ENCODE results near the gene MMP15.
A peak's percentile ranks its signal among the peaks of the same experiment; 100 is the strongest.

The MMP15 gene

DNA sequence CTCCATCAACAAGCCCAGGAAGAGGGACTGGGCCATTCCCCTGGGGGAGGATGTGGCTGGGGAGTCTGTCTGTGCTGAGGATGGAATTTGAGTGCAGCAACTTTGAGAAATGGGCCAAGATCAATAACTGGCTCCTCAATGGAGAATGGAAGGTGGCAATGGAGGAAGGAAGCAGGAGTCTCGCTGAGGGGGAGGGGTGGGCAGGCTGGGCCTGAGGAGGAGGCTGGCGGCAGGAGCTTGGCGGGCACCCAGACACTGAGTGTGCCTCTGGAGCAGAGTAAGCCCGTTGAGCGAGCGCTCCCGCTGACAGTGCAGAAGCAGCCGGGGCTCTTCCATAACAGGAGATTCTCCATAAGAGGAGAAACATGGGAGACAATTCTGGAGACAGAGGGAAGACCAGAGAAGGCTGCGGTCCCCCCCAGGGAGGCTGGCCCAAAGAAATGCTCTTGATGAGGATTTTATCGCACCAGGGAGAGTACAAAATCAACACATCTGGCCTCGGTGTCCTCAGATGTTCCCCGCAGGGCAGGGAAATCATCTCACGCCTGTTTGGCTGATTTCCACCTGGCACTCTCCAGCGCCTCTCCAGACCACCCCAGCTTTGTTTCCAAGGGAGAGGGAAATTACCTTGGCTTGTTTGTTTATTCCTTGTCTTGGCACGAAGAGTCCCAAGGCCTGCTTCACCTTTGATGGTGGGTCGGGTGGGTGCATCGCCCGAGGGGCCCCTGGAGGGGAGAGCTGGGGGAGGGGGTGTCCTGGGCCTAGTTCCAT lies 2.8 kb upstream of the MMP15 start:
- DNase-seq = no peak
- ATAC-seq = no peak
- H3K4me1 Mint-ChIP-seq = peaks cover 17% of the 10 kb centered on the region
- H3K4me3 Mint-ChIP-seq = no peak overlapping the region
- no peaks in the 10 kb centered on the region for H3K9me3 Mint-ChIP-seq
- H3K27ac Mint-ChIP-seq = no peak overlapping the region
- H3K27me3 Mint-ChIP-seq = peaks cover 6% of the 10 kb centered on the region

- H3K27me3 Mint-ChIP-seq = peaks cover 20% of the 10 kb centered on the region
- peak overlapping the region; percentile 85 to 87 for H3K4me3 Mint-ChIP-seq
- ATAC-seq (no peak), DNase-seq (peak in 1 of 2 donors; percentile 40)
- H3K4me1 Mint-ChIP-seq = peaks cover 17% of the 10 kb centered on the region
- no peaks in the 10 kb centered on the region for H3K9me3 Mint-ChIP-seq
- peak overlapping the region; percentile 79 to 81 for H3K27ac Mint-ChIP-seq
These were observed 836 bp upstream of the MMP15 start for GRCh38 chr16:58024486-58025350.

DNA sequence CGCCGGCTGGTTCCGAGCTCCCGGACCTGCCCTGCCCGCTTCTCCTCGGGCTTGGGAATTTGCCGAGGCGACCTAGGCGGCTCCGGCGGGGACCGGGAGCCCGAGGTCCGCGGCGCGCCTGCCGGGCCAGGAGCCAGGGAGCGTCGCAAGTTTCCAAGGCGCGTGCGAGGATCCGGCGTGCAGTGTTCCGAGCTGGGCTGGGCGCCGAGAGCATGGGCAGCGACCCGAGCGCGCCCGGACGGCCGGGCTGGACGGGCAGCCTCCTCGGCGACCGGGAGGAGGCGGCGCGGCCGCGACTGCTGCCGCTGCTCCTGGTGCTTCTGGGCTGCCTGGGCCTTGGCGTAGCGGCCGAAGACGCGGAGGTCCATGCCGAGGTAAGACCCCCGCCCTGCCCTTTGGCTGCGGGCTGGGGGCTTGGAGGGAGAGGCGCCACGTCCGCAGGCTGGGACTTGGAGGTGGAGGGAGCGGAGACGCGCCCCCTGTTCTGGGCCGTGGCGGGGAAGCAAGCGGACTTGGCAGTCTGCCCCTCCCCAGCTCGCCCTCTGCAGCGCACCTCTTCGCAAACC lies 668 bp downstream of the MMP15 start:
- ATAC-seq (peak; percentile 29), DNase-seq (peak in 1 of 2 donors; percentile 41)
- Mint-ChIP-seq H3K9me3 (no peaks in the 10 kb centered on the region), H3K4me3 (peak overlapping the region; percentile 42 to 71), H3K4me1 (peaks cover 11% of the 10 kb centered on the region), H3K27me3 (peaks cover 20% of the 10 kb centered on the region), H3K27ac (no peak overlapping the region)

- DNase-seq (no peak), ATAC-seq (no peak)
- Mint-ChIP-seq H3K9me3 (no peaks in the 10 kb centered on the region), H3K4me1 (peaks cover 11% of the 10 kb centered on the region), H3K27ac (no peak overlapping the region), H3K4me3 (peak overlapping the region; percentile 42 to 71), H3K27me3 (peaks cover 20% of the 10 kb centered on the region)
These were observed 1.2 kb downstream of the MMP15 start for GRCh38 chr16:58026705-58027160.

- H3K9me3 Mint-ChIP-seq = no peaks in the 10 kb centered on the region
- DNase-seq = no peak
These were observed 1.8 kb downstream of the MMP15 start for GRCh38 chr16:58027161-58027915.

DNA sequence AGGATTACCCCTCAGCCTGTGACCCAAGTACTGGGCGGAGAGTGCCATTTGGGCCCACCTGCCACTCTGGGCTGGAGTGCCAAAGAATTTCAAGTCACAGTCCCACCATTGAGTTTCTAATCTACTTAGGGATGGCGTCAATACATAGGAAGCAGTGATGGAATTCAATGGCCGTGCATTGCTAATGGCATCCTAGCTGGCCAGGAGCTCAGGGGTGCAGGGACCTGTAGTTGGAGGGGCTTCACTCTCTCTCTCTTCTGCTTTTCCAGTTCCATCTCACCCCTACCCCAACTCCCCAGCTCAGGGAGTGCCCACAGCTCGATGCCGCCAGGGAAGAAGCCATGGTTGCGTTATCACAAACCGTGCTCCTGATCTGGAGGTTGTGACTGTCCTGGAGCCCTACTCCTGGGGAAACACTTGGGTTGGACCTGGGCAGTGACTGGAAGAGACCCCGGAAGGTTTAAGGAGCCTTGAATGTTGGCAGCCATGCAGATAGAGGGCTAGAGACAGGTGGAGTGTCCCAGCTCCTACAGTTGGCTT lies 2.4 kb downstream of the MMP15 start:
- Mint-ChIP-seq H3K4me3 (no peak overlapping the region), H3K4me1 (peaks cover 11% of the 10 kb centered on the region), H3K27ac (no peak overlapping the region), H3K27me3 (peaks cover 20% of the 10 kb centered on the region), H3K9me3 (no peaks in the 10 kb centered on the region)
- DNase-seq (no peak), ATAC-seq (no peak)

More at GRCh38 chr16:58027161-58027915, 1.8 kb downstream of the MMP15 start:
- Mint-ChIP-seq H3K27me3 (peaks cover 20% of the 10 kb centered on the region), H3K4me1 (peaks cover 11% of the 10 kb centered on the region), H3K27ac (no peak overlapping the region), H3K4me3 (no peak overlapping the region)
- ATAC-seq = no peak

DNA sequence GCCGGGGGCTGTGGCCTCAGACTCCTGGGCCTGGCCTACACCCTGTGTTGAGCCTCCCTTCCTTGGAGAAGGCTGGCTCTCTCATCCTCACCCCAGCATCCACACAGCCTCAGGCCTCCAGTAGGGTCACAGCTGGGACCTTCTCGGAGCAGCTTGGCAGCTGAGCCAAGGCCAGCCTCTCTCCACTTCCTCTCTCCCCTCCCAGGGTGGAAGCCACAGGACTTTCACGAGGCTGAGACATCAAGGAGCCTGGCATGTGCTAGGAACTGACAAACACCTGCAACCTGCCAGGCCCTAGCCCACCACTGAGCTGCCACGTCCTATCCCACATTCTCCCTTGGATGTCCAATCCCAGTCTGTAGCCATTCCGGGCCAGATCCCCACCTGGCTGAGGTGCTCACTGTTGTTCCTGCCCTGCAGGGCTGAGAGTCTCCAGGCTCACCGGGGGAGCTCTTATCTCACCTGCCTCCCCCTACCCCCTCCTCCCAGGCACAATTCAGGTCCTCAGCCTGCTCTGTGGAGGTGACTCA lies 3.1 kb downstream of the MMP15 start:
- Mint-ChIP-seq H3K27ac (no peak overlapping the region), H3K4me3 (no peak overlapping the region), H3K9me3 (no peaks in the 10 kb centered on the region), H3K27me3 (peaks cover 20% of the 10 kb centered on the region), H3K4me1 (peaks cover 11% of the 10 kb centered on the region)
- ATAC-seq = no peak
- no peak for DNase-seq

DNA sequence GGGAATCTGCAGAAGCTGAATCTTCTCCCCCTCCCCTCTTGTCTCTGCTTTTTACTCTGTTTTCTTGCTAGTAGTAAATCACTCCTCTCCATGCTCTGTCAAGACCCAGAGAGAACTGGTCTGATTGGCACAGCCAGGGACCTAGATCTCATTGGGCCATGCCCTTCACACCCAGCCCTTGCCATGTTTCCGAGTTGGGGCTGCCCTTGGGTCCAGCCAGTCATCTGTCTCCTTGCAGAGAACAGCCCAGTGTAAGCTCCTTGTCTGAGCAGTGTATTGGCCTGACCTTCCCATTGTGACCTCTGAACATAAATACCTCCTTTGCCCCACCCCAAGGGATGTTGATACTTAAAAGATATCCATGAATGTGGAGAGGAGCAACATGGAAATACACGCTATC lies 3.9 kb downstream of the MMP15 start:
- ATAC-seq (no peak), DNase-seq (no peak)
- Mint-ChIP-seq H3K27me3 (peaks cover 20% of the 10 kb centered on the region), H3K4me3 (no peak overlapping the region), H3K4me1 (peaks cover 8% of the 10 kb centered on the region), H3K27ac (no peak overlapping the region), H3K9me3 (no peaks in the 10 kb centered on the region)

GRCh38 chr16:58030136-58030840 lies 4.7 kb downstream of the MMP15 start:
- no peaks in the 10 kb centered on the region for H3K4me1 Mint-ChIP-seq
- no peak overlapping the region for H3K27ac Mint-ChIP-seq
- no peak overlapping the region for H3K4me3 Mint-ChIP-seq
- no peak for ATAC-seq
- H3K27me3 Mint-ChIP-seq = peaks cover 20% of the 10 kb centered on the region
- no peak for DNase-seq
- H3K9me3 Mint-ChIP-seq = no peaks in the 10 kb centered on the region

- no peak for DNase-seq
- no peak for ATAC-seq
- no peaks in the 10 kb centered on the region for H3K4me1 Mint-ChIP-seq
- no peak overlapping the region for H3K4me3 Mint-ChIP-seq
- H3K27ac Mint-ChIP-seq = no peak overlapping the region
- no peaks in the 10 kb centered on the region for H3K9me3 Mint-ChIP-seq
- peaks cover 20% of the 10 kb centered on the region for H3K27me3 Mint-ChIP-seq
These were observed 5.7 kb downstream of the MMP15 start for GRCh38 chr16:58031016-58031800.

DNA sequence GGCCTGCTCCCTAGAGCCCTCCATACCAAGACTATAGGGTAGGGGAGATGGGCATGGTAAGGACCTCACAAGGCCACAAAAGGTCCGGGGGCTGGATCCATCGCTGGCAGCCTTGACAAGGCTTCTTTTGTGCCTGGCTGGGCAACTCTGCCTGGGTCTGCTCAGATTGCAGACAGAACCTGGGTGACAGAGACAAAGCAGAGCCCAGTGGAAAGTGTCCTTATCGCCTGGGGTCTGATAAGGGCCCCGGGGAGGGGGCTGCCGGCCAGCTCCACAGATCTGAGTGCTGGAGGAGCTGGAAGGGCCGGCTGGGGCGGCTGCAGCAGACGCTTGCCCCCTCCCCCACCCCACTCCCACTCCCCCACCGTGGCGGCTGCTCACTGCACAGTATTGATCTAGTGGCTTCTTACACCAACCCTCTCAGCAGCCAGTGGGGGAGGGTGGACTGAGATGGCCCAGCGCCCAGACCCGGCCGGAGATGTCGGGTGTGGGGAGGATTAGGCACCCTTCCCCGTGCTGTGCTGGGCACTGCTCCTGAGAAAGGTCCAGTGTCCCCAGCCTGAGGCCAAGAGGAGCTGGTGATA lies 7.2 kb downstream of the MMP15 start:
- Mint-ChIP-seq H3K4me3 (no peak overlapping the region), H3K27me3 (peaks cover 13% of the 10 kb centered on the region), H3K4me1 (no peaks in the 10 kb centered on the region), H3K9me3 (no peaks in the 10 kb centered on the region), H3K27ac (no peak overlapping the region)
- DNase-seq = no peak
- no peak for ATAC-seq

DNA sequence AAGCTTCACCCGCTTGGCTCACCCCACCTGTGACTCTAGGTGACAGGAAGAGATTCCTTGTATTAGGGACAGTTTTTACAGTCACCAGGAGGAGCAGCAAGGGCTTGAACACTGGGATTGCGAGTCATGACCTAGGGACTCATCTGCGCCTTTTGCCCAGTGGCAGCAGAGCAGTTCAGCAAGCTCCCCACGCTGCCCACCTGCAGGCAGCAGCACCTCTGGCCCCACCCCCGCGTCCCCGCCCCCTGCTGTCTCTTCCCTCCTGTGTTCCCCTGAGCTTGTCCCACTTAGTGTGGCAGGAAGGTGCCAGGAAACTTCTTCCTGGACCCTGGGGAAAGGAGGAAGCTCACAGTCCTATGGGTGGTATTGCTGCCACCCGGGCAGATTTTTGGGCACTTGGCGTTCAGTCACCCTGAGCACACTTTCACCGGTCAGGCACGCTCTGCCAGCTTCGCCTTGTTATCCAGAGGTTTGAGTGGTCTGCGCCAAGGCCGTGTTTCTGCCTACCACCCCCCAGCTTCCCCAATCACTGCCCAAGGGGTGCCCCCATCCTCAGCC lies 8.7 kb downstream of the MMP15 start:
- no peak overlapping the region for H3K4me3 Mint-ChIP-seq

GRCh38 chr16:58034774-58035173 lies 9.2 kb downstream of the MMP15 start:
- ATAC-seq (no peak), DNase-seq (no peak)

More for the DNA sequence above, 8.7 kb downstream of the MMP15 start:
- DNase-seq (no peak), ATAC-seq (no peak)
- H3K9me3 Mint-ChIP-seq = no peaks in the 10 kb centered on the region
- H3K4me1 Mint-ChIP-seq = no peaks in the 10 kb centered on the region
- no peaks in the 10 kb centered on the region for H3K27me3 Mint-ChIP-seq
- H3K27ac Mint-ChIP-seq = no peak overlapping the region

More at GRCh38 chr16:58034774-58035173, 9.2 kb downstream of the MMP15 start:
- H3K27ac Mint-ChIP-seq = no peak overlapping the region
- no peaks in the 10 kb centered on the region for H3K27me3 Mint-ChIP-seq
- H3K4me3 Mint-ChIP-seq = no peak overlapping the region
- no peaks in the 10 kb centered on the region for H3K4me1 Mint-ChIP-seq
- H3K9me3 Mint-ChIP-seq = no peaks in the 10 kb centered on the region

All from stimulated activated naive CD8-positive, alpha-beta T cell treated with anti-CD3 and anti-CD28 coated beads, Interleukin-15, amount 100 ng/mL, for 72 hours (primary cell).